ENCODE results near the gene NEK7.

NEK7 gene

DNA sequence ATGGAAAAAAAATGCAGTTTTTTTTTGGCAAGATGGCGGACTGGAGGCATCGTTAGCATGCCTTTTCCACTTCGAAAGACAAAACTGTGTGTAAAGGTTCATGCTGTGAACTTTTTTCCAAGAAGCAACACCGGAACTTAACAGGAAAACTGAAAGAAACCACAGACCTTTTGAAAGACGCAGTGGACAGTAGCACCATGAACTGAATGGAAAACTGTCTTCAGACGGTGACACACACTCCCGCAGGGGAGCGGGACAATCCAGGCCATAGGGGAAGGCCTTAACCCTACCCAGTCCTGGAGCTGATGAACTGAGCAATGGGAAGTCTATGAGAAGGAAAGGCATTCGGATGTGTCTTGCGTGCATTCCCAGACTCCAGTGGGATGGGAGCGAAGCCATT is 54.9 kb downstream of the NEK7 start:
- Histone ChIP-seq H3K4me3 (ENCODE audit: insufficient read depth, low read length, poor library complexity, severe bottlenecking) (no peak overlapping the region), H3K4me2 (ENCODE audit: low read depth, low read length, poor library complexity, severe bottlenecking) (no peak overlapping the region), H3K9ac (ENCODE audit: low read length) (no peak overlapping the region), H4K20me1 (ENCODE audit: low read depth, low read length) (no peaks in the 10 kb centered on the region), H3K9me2 (replicated peaks; ENCODE audit: insufficient read depth, low read length) (no peaks in the 10 kb centered on the region), H3K9me3 (ENCODE audit: insufficient read depth, low read length) (no peaks in the 10 kb centered on the region), H3F3A (ENCODE audit: insufficient read depth) (no peaks in the 10 kb centered on the region), H3K27me3 (ENCODE audit: low read length) (no peaks in the 10 kb centered on the region), H2AFZ (ENCODE audit: low read depth, low read length, severe bottlenecking) (no peak overlapping the region), H3K27ac (ENCODE audit: low read depth, low read length) (no peak overlapping the region), H3K36me3 (ENCODE audit: low read length) (no peaks in the 10 kb centered on the region; the same call in 1 of the 2 replicates), H3K79me2 (ENCODE audit: insufficient read depth, low read length) (peaks cover 4% of the 10 kb centered on the region)
- TF ChIP-seq, protein P1, sequence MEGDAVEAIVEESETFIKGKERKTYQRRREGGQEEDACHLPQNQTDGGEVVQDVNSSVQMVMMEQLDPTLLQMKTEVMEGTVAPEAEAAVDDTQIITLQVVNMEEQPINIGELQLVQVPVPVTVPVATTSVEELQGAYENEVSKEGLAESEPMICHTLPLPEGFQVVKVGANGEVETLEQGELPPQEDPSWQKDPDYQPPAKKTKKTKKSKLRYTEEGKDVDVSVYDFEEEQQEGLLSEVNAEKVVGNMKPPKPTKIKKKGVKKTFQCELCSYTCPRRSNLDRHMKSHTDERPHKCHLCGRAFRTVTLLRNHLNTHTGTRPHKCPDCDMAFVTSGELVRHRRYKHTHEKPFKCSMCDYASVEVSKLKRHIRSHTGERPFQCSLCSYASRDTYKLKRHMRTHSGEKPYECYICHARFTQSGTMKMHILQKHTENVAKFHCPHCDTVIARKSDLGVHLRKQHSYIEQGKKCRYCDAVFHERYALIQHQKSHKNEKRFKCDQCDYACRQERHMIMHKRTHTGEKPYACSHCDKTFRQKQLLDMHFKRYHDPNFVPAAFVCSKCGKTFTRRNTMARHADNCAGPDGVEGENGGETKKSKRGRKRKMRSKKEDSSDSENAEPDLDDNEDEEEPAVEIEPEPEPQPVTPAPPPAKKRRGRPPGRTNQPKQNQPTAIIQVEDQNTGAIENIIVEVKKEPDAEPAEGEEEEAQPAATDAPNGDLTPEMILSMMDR (IDR thresholded peaks at IDR 0.05; ENCODE audit: insufficient read depth, low read length, poor library complexity, severe bottlenecking) = no peak
- TF ChIP-seq EZH2phosphoT487 (conservative IDR thresholded peaks at IDR 0.05; ENCODE audit: low read length) = no peak

DNA sequence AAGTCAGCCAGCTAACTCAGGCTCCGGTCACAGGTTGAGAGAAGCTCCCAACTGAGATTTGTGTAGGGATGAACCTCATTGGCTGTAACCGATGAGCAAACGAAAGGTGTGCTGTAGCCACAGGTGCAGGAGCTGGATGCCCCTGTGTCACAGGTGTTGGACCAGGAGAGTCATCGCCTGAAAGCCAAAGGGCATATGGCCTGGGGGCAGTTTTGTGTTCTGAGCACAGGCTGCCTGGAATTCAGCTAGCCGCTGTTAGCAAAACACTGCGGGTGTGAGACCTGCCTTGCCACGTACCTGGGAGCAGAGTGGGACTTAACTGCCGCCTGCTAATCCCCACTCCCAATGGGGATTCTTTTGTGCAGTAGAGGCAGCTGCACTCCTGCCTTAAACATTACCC is 55.3 kb downstream of the NEK7 start:
- H3K79me2 ChIP-seq (ENCODE audit: insufficient read depth, low read length) = peaks cover 4% of the 10 kb centered on the region
- no peaks in the 10 kb centered on the region for H3K9me3 ChIP-seq (ENCODE audit: insufficient read depth, low read length)
- H2AFZ ChIP-seq (ENCODE audit: low read depth, low read length, severe bottlenecking) = no peak overlapping the region
- H3K27ac ChIP-seq (ENCODE audit: low read depth, low read length) = no peak overlapping the region
- no peak overlapping the region for H3K9ac ChIP-seq (ENCODE audit: low read length)
- H3F3A ChIP-seq (ENCODE audit: insufficient read depth) = no peaks in the 10 kb centered on the region
- H3K4me2 ChIP-seq (ENCODE audit: low read depth, low read length, poor library complexity, severe bottlenecking) = no peak overlapping the region
- H3K36me3 ChIP-seq (ENCODE audit: low read length) = no peaks in the 10 kb centered on the region; the same call in 1 of the 2 replicates
- no peaks in the 10 kb centered on the region for H3K9me2 ChIP-seq (replicated peaks; ENCODE audit: insufficient read depth, low read length)
- no peaks in the 10 kb centered on the region for H4K20me1 ChIP-seq (ENCODE audit: low read depth, low read length)
- no peaks in the 10 kb centered on the region for H3K27me3 ChIP-seq (ENCODE audit: low read length)
- H3K4me3 ChIP-seq (ENCODE audit: insufficient read depth, low read length, poor library complexity, severe bottlenecking) = no peak overlapping the region
- no peak for TF ChIP-seq EZH2phosphoT487 (conservative IDR thresholded peaks at IDR 0.05; ENCODE audit: low read length)
- TF ChIP-seq, protein P1 (IDR thresholded peaks at IDR 0.05; ENCODE audit: insufficient read depth, low read length, poor library complexity, severe bottlenecking) = no peak

DNA sequence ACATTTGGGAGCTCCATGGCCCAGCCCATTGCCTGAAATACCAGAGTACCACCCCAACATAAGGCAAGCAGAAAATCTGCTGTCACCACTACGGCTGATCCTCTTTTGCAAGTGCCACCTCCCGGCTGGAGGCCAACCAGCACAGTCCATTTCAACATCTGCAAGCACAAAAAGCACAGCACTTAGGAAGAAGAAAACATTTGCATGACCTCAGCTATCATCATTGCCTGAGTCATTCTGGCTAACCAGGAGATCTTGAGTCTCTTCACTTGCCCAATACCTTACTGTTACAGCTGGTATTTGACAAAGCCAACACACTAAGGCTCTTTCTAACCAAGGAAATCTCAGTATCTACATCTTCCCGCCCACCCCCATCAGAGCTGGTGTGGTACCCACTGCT is 55.9 kb downstream of the NEK7 start:
- Histone ChIP-seq H4K20me1 (ENCODE audit: low read depth, low read length) (no peaks in the 10 kb centered on the region), H3K9ac (ENCODE audit: low read length) (no peak overlapping the region), H3K9me3 (ENCODE audit: insufficient read depth, low read length) (no peaks in the 10 kb centered on the region), H3K4me3 (ENCODE audit: insufficient read depth, low read length, poor library complexity, severe bottlenecking) (no peak overlapping the region), H3F3A (ENCODE audit: insufficient read depth) (no peaks in the 10 kb centered on the region), H3K9me2 (replicated peaks; ENCODE audit: insufficient read depth, low read length) (no peaks in the 10 kb centered on the region), H3K27me3 (ENCODE audit: low read length) (no peaks in the 10 kb centered on the region), H3K27ac (ENCODE audit: low read depth, low read length) (no peak overlapping the region), H3K36me3 (ENCODE audit: low read length) (no peaks in the 10 kb centered on the region; the same call in 1 of the 2 replicates), H3K4me2 (ENCODE audit: low read depth, low read length, poor library complexity, severe bottlenecking) (no peak overlapping the region), H2AFZ (ENCODE audit: low read depth, low read length, severe bottlenecking) (no peak overlapping the region), H3K79me2 (ENCODE audit: insufficient read depth, low read length) (peaks cover 4% of the 10 kb centered on the region)
- TF ChIP-seq EZH2phosphoT487 (conservative IDR thresholded peaks at IDR 0.05; ENCODE audit: low read length) = no peak
- TF ChIP-seq, protein P1 (IDR thresholded peaks at IDR 0.05; ENCODE audit: insufficient read depth, low read length, poor library complexity, severe bottlenecking) = no peak
